Activated T-helper 1 cell treated with Interleukin-2 at 50 U/mL for 16 hours (primary cell): ENCODE measurements around the gene TIGAR.

Experiments used
- DNase-seq: peaks from one replicate; pipeline ENCODE4 v3.0.0-alpha.2; 2020; ENCODE audit warnings: low read depth

TIGAR gene

DNA sequence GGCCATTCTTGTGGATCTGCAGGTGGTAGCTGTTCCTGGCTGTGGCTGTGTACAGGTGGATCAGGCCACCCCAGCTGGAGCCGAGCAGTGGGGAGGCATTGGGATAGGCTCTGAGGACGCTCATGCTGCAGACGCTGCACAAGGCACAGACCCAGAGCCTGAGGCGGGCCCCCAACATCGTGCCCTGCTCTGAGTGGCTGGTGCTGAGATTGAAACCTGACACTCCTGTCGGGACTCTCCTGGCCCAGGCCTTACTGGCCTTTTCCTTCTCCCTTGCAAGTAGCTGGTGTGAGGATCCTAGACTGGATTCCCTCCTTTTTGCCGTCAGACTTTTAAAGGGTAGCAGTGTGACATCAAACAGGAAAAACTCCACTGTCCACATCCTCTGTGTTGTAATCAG is 58.4 kb downstream of the TIGAR start, which contains the start of gene FGF23:
FGF23 (minus strand) TSS at position 308 of the 400 bp plus-strand sequence; CDS start at position 178, 130 bp downstream.
- DNase-seq: no peak

DNA sequence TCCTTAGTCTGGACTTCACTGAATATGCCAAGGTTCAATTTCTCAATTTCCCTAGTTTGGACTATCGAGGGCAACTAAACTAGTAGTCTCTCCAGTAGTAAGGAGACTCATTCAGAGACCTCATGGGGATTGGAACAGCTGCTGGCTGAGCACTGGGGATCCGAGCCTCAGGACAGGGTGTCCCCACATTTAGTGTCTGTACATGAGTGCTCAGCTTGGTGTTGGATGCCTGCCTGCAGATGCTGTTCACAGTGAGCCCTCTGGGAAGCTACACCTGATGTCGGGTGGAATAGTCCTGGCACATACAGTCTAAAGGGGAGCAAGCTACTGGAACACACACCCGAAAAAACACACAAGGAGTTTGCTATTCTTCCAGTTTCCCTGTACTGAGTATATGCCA is 59.3 kb downstream of the TIGAR start:
- DNase-seq: no peak

DNA sequence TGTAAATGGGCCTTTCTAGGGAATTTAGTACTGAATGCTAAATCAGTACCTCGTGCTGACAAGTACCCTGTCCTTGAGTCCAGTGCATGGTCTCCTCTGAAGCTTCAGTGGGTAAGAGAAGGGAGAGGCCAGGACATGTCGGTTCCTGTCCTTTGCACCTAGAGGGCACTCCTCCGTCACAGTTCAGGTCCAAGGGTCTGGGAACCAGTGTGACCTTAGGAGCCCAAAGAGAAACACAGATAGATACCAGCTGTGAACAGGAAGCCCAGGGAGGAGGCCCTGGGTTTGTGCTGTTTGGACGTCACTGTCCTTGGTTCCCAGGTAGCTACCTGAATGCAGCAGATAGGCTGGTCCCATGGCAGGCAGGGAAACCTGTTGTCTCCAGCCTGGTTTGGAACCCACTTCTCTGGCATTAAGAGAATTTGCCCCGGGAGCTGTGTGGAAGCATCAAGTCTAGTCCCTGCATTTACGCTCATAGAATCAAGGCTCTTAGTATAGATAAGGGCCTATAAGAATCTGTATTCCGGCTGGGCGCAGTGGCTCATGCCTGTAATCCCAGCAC is 62.4 kb downstream of the TIGAR start:
- DNase-seq: no peak

DNA sequence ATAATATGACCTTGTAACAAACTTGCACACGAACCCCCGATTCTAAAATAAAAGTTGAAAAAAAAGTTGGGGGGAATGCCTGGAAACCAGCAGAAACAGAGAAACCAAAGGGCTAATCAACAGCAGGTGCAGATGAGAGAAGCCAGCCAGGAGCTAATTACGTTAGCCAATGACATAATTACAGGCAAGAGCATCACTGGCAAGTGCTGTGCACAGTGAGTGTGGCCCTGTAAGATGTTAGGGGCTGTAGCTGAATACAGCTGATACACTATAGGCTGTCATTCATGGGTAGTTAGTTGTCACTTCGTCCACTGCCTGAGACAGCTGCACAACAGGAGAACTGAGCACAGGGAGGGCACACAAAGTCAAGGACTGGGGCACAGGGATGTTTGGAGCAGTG is 65.8 kb downstream of the TIGAR start:
- no peak for DNase-seq

GRCh38 chr12:4387607-4388006 is 66.6 kb downstream of the TIGAR start:
- DNase-seq: no peak

DNA sequence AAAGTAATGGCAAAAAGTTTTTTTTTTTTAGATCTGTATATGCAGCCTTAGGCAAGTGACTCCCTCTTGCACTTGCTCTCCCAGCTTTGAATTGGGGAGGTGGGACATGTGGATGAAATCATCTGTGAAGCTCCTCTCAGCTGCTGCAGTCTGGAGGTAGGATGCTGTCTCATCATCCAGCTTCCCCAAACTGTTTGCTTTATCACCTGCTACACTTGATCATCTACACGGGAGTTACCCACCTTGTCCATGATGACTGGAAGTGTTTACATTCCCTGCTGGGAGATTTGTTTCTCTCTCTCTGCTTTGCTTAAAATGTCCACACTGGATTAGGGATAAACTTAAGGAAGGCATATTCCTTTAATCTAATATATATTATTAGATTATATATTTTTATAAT is 67.0 kb downstream of the TIGAR start:
- DNase-seq: no peak

DNA sequence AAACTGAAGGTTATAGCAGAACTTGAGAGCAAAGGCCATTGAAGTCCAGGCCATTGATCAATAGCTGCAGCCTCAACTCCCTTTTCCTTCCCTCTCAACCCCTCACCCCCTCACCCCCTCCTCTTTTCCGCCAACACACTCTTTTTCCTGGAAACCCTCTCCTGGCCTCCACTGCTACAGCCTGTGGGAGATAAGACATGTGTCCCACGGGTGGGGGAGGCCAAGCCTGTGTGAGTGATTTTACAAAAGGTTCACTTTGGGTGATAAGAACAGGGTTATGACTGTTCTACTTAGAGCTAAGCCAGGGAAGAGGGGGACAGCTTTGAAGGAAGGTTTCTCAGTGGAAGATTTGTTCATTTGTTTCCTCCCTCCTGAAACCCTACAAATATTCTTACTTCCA is 67.6 kb downstream of the TIGAR start:
- no peak for DNase-seq

GRCh38 chr12:4392223-4392742 is 71.3 kb downstream of the TIGAR start:
- DNase-seq: no peak

DNA sequence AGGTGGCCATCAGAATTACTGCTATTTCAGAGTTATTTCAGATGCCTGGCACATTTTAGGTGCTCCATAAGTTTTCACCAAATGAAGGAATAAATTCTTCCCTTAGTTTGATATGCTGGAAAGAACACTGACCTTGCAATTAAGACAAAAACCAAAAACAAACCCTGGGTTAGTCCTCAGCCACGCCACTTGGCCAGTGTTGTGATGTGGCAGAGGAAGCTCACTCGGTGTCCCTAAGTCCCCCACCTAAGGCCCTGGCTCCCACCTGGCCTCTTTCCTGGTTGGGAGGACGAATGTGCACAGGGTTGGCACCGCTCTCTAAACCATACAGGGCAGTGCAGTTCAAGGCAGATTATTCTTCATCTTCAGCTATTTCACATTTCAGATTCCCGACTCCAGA is 72.2 kb downstream of the TIGAR start:
- DNase-seq: no peak

- no peak for DNase-seq
Observed at GRCh38 chr12:4395818-4396217, 74.8 kb downstream of the TIGAR start.

GRCh38 chr12:4401117-4401516 is 80.1 kb downstream of the TIGAR start:
- no peak for DNase-seq

GRCh38 chr12:4402996-4403395 is 82.0 kb downstream of the TIGAR start:
- no peak for DNase-seq
